Measurements from ENCODE around the gene ARMC5. TPM values are rescaled to one million over a fixed set of nuclear protein-coding genes. Genes with fewer than 3 reads are reported as not detected.

Gene ARMC5
- total RNA-seq, 1 donor from 2014 or later = 10.9 TPM

- DNase-seq = no peak
- Mint-ChIP-seq H3K9me3 (no peaks in the 10 kb centered on the region), H3K27ac (peak overlapping the region; percentile 25), H3K4me3 (no peak overlapping the region), H3K36me3 (ENCODE audit: low read depth) (peaks cover 11% of the 10 kb centered on the region), H3K4me1 (peaks cover 43% of the 10 kb centered on the region), H3K27me3 (no peaks in the 10 kb centered on the region)
- ChIA-PET CTCF (interaction anchor here (1.3 kb wide), 1 partner anchor 11 kb away, joined by 3 read pairs; the partner anchor contains the start of gene ZNF843), POLR2A (no interaction called here)
- no peak for TF ChIP-seq CTCF (IDR thresholded peaks at IDR 0.05)
- ATAC-seq (ENCODE audit: low read depth) = no peak
- intact Hi-C loops (cut with micrococcal nuclease) = no loop called here
These were observed 5.8 kb upstream of the ARMC5 start for GRCh38 chr16:31453255-31454204.

GRCh38 chr16:31455601-31456314 lies 3.5 kb upstream of the ARMC5 start:
- H3K9me3 Mint-ChIP-seq = no peaks in the 10 kb centered on the region
- CTCF ChIA-PET = interaction anchor here (1.0 kb wide), 1 partner anchor 471 kb away, joined by 3 read pairs; the partner anchor contains the start of gene HSD3B7
- TF ChIP-seq CTCF (IDR thresholded peaks at IDR 0.05) = no peak
- intact Hi-C loops (cut with micrococcal nuclease) = loop anchor here (5.0 kb wide), 2 partner anchors 242 to 257 kb away; a partner anchor contains a TSS
- peak overlapping the region; percentile 3 for H3K4me3 Mint-ChIP-seq
- peak overlapping the region; percentile 42 for H3K27ac Mint-ChIP-seq
- H3K27me3 Mint-ChIP-seq = no peaks in the 10 kb centered on the region
- DNase-seq (no peak), ATAC-seq (ENCODE audit: low read depth) (no peak)
- POLR2A ChIA-PET = interaction anchor here (0.6 kb wide), 1 partner anchor 53 kb away, joined by 3 read pairs; the partner anchor contains the start of gene RUSF1
- peaks cover 16% of the 10 kb centered on the region for H3K36me3 Mint-ChIP-seq (ENCODE audit: low read depth)
- H3K4me1 Mint-ChIP-seq = peaks cover 53% of the 10 kb centered on the region

GRCh38 chr16:31456988-31457360 lies 2.3 kb upstream of the ARMC5 start:
- DNase-seq (no peak), ATAC-seq (ENCODE audit: low read depth) (no peak)
- ChIA-PET POLR2A (interaction anchor here (1.2 to 1.6 kb wide), 2 partner anchors 256 to 339 kb away, joined by 3 to 7 read pairs; partner anchors contain the start of gene KAT8), CTCF (no interaction called here)
- Mint-ChIP-seq H3K36me3 (ENCODE audit: low read depth) (peaks cover 16% of the 10 kb centered on the region), H3K27ac (no peak overlapping the region), H3K27me3 (no peaks in the 10 kb centered on the region), H3K4me1 (peaks cover 54% of the 10 kb centered on the region), H3K4me3 (peak overlapping the region; percentile 19), H3K9me3 (no peaks in the 10 kb centered on the region)
- intact Hi-C loops (cut with micrococcal nuclease) = loop anchor here (5.0 kb wide), 2 partner anchors 240 to 255 kb away; a partner anchor contains a TSS
- no peak for TF ChIP-seq CTCF (IDR thresholded peaks at IDR 0.05)

GRCh38 chr16:31458073-31458843 lies 1.0 kb upstream of the ARMC5 start:
- Mint-ChIP-seq H3K4me3 (peak overlapping the region; percentile 91), H3K9me3 (no peaks in the 10 kb centered on the region), H3K27ac (peak overlapping the region; percentile 98), H3K4me1 (peaks cover 54% of the 10 kb centered on the region), H3K27me3 (no peaks in the 10 kb centered on the region), H3K36me3 (ENCODE audit: low read depth) (peaks cover 24% of the 10 kb centered on the region)
- DNase-seq (peak; percentile 45), ATAC-seq (ENCODE audit: low read depth) (no peak)
- intact Hi-C loops (cut with micrococcal nuclease) = loop anchor here (2.0 to 5.0 kb wide), 4 partner anchors 15 to 341 kb away; partner anchors contain the start of genes KAT8 and ZNF843
- CTCF ChIA-PET = interaction anchor here (1.0 to 1.3 kb wide), 4 partner anchors 13 to 474 kb away, joined by 3 to 4 read pairs (median 4); partner anchors contain the start of gene ZNF267
- TF ChIP-seq CTCF (IDR thresholded peaks at IDR 0.05) = no peak
- POLR2A ChIA-PET = interaction anchor here (0.6 to 3.7 kb wide), 28 partner anchors 11 to 1274 kb away, joined by 3 to 35 read pairs (median 5); partner anchors contain the start of genes FUS, KAT8, PHKG2 and PRR14
